ENCODE results near the gene MYDGF. TPM values are rescaled to one million over a fixed set of nuclear protein-coding genes. Genes with fewer than 3 reads are reported as not detected.

MYDGF gene
- total RNA-seq (2022; extraction: Qiagen RNA extraction): 116 to 145 TPM (median 140 TPM) in 5 replicates

DNA sequence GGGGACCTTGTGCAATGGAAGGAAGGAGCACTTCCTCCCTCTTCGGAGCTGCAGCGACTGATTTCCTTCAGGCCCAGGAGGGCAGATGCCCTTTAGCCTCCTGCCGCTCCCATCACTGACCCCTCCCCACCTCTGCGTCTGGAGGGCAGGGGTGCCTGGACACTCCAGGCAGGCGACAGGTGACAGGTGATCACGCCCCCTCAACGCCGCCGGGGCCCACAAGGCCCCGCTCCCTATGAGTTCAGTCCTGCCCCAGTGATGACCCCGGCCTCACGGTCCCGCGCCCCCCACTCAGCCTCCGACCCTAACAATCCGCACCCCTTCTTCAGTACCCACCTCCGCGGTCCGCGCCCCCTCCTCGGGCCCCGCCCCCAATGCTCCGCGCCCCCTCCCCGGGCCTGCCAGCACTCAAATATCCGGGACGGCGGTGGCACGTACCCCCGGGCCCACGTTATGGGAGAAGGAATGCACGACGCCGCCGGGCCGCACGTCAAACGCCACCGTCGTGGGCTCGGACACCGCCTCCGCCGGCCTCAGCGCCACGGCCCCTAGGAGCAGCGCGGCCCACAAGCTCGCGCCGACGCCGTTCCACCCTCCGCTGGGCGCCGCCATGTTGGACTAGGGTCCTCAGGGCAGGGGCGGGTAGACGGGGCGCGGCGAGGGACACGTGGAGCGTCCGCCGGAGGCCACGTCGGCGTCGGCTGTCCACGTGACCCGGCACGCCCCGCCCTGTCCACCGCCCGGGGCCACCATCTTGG, at the start of gene MYDGF:
Gene MYDGF, minus strand, starts transcription at position 620 of the 758 bp plus-strand sequence. Its CDS starts 8 bp downstream, at position 612.

GRCh38 chr19:4638828-4639530, 31.2 kb downstream of the MYDGF start, which contains the start of gene TNFAIP8L1:
Gene TNFAIP8L1, plus strand, starts transcription at chr19:4639516. Its CDS starts 12,354 bp downstream, at chr19:4651870.

Other genes starting within 250 kb of the MYDGF start
- gene UBXN6, start 212.5 kb downstream of the MYDGF start, total RNA-seq (2022; extraction: Qiagen RNA extraction): 39.6 to 66.9 TPM (median 60.1 TPM) in 5 replicates
- 25.2 to 29.7 TPM (median 26.5 TPM) in 5 replicates for gene HDGFL2, start 198.0 kb downstream of the MYDGF start, total RNA-seq (2022; extraction: Qiagen RNA extraction)
- 0.09 to 0.15 TPM (median 0.12 TPM) in 5 replicates for gene PLIN4, start 151.9 kb downstream of the MYDGF start, total RNA-seq (2022; extraction: Qiagen RNA extraction)
- 0.10 to 0.39 TPM (median 0.14 TPM) in 5 replicates for gene PLIN5, start 135.1 kb downstream of the MYDGF start, total RNA-seq (2022; extraction: Qiagen RNA extraction)
- gene LRG1, start 130.3 kb downstream of the MYDGF start, total RNA-seq (2022; extraction: Qiagen RNA extraction): 0.06 to 0.20 TPM (median 0.11 TPM) in 5 replicates
- gene SEMA6B, start 110.7 kb downstream of the MYDGF start, total RNA-seq (2022; extraction: Qiagen RNA extraction): 4.9 to 6.0 TPM (median 5.0 TPM) in 5 replicates
- 2.7 to 4.3 TPM (median 3.5 TPM) in 5 replicates for gene TNFAIP8L1, start 30.8 kb downstream of the MYDGF start, total RNA-seq (2022; extraction: Qiagen RNA extraction)
- gene DPP9, start 53.5 kb upstream of the MYDGF start, total RNA-seq (2022; extraction: Qiagen RNA extraction): 55.3 to 61.0 TPM (median 56.0 TPM) in 5 replicates
- 5.5 to 5.8 TPM (median 5.7 TPM) in 5 replicates for gene FEM1A, start 121.4 kb upstream of the MYDGF start, total RNA-seq (2022; extraction: Qiagen RNA extraction)
- gene TICAM1, start 161.4 kb upstream of the MYDGF start, total RNA-seq (2022; extraction: Qiagen RNA extraction): 8.2 to 11.5 TPM (median 10.2 TPM) in 5 replicates
- 165 to 190 TPM (median 174 TPM) in 5 replicates for gene PLIN3, start 197.3 kb upstream of the MYDGF start, total RNA-seq (2022; extraction: Qiagen RNA extraction)
- gene ARRDC5, start 232.6 kb upstream of the MYDGF start, total RNA-seq (2022; extraction: Qiagen RNA extraction): not detected in 5 replicates
- gene UHRF1, start 239.2 kb upstream of the MYDGF start, total RNA-seq (2022; extraction: Qiagen RNA extraction): 44.4 to 48.8 TPM (median 44.5 TPM) in 5 replicates

Measured in A549 treated with AZD2906 at 1 μM for 4 hours (cell line).